ENCODE data around the gene DSCAML1.

Gene DSCAML1

DNA sequence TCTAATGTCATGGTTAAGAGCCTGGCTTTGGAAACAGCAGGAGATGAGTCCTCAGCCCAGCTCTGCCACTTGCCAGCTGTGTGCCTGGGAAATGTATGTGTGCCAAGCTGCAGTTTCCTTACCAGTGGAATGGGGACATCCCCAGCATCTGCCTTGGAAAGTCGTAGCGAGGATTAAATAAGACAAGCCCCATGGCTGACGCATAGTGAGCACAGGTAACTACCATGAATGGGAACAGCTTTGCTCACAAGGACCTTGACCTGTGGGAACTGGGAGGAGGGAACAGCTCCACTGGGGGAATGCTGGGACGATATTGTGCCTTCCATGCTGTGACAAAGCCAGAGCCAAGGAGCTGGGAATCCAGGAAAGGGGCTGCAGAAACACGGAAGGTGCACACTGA, 2.6 kb upstream of the DSCAML1 start:
- H3K27me3 ChIP-seq (ENCODE audit: insufficient read depth, low read length): 0 out of 2 replicates have a peak, but pooled peaks cover 3% of the 10 kb centered on the region
- H3F3A ChIP-seq (ENCODE audit: insufficient read depth, low read length): no peaks in the 10 kb centered on the region
- no peak overlapping the region for H2AFZ ChIP-seq (ENCODE audit: low read length)
- no peaks in the 10 kb centered on the region for H3K36me3 ChIP-seq (ENCODE audit: insufficient read depth, low read length)
- H3K9me3 ChIP-seq (ENCODE audit: low read length): no peaks in the 10 kb centered on the region
- no peak overlapping the region for H3K4me2 ChIP-seq (ENCODE audit: low read length)
- no peak overlapping the region for H3K27ac ChIP-seq (ENCODE audit: low read depth, low read length, poor library complexity, severe bottlenecking)
- H3K79me2 ChIP-seq (ENCODE audit: insufficient read depth, low read length): no peaks in the 10 kb centered on the region
- no peaks in the 10 kb centered on the region for H4K20me1 ChIP-seq (ENCODE audit: insufficient read depth, low read length)
- H3K9ac ChIP-seq (ENCODE audit: low read length): no peak overlapping the region
- no peak overlapping the region for H3K4me3 ChIP-seq (ENCODE audit: low read depth, low read length, poor library complexity, severe bottlenecking)
- H3K9me2 ChIP-seq (ENCODE audit: low read depth, low read length): no peaks in the 10 kb centered on the region
- TF ChIP-seq, protein P1, sequence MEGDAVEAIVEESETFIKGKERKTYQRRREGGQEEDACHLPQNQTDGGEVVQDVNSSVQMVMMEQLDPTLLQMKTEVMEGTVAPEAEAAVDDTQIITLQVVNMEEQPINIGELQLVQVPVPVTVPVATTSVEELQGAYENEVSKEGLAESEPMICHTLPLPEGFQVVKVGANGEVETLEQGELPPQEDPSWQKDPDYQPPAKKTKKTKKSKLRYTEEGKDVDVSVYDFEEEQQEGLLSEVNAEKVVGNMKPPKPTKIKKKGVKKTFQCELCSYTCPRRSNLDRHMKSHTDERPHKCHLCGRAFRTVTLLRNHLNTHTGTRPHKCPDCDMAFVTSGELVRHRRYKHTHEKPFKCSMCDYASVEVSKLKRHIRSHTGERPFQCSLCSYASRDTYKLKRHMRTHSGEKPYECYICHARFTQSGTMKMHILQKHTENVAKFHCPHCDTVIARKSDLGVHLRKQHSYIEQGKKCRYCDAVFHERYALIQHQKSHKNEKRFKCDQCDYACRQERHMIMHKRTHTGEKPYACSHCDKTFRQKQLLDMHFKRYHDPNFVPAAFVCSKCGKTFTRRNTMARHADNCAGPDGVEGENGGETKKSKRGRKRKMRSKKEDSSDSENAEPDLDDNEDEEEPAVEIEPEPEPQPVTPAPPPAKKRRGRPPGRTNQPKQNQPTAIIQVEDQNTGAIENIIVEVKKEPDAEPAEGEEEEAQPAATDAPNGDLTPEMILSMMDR (IDR thresholded peaks at IDR 0.05; ENCODE audit: low read length): no peak
- TF ChIP-seq EZH2 (IDR thresholded peaks at IDR 0.05; ENCODE audit: borderline replicate concordance, low read length): no peak
- H3K4me1 ChIP-seq (ENCODE audit: insufficient read depth, low read length, severe bottlenecking): no peaks in the 10 kb centered on the region

DNA sequence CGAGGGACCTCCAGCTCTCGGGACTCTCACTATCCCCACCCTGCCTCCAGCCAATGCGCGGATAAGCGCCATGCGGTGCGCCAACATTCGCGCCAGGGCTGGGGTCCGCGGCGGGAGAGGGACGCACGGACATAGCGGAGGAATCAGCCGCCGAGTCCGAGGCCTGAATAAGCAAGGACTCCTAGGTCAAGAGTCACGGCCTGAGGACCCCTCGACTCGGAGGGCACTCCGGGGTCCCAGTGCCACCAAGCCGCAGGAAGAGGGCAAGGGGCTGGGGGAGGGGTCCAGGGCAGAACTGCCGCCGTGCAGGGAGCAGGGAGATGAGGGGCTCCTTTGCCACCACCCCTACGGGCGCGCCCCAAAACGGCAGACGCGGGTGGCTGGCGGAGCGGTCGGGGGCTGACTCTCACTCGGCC, 552 bp downstream of the DSCAML1 start:
- H3K9me2 ChIP-seq (ENCODE audit: low read depth, low read length): no peaks in the 10 kb centered on the region
- H3K4me3 ChIP-seq (ENCODE audit: low read depth, low read length, poor library complexity, severe bottlenecking): no peak overlapping the region
- H3K4me2 ChIP-seq (ENCODE audit: low read length): no peak overlapping the region
- no peaks in the 10 kb centered on the region for H3K79me2 ChIP-seq (ENCODE audit: insufficient read depth, low read length)
- H3K9ac ChIP-seq (ENCODE audit: low read length): no peak overlapping the region
- H4K20me1 ChIP-seq (ENCODE audit: insufficient read depth, low read length): no peaks in the 10 kb centered on the region
- H2AFZ ChIP-seq (ENCODE audit: low read length): no peak overlapping the region
- TF ChIP-seq, protein P1 (IDR thresholded peaks at IDR 0.05; ENCODE audit: low read length): no peak
- no peak for TF ChIP-seq EZH2 (IDR thresholded peaks at IDR 0.05; ENCODE audit: borderline replicate concordance, low read length)
- no peaks in the 10 kb centered on the region for H3F3A ChIP-seq (ENCODE audit: insufficient read depth, low read length)
- no peaks in the 10 kb centered on the region for H3K4me1 ChIP-seq (ENCODE audit: insufficient read depth, low read length, severe bottlenecking)
- H3K9me3 ChIP-seq (ENCODE audit: low read length): no peaks in the 10 kb centered on the region
- H3K27ac ChIP-seq (ENCODE audit: low read depth, low read length, poor library complexity, severe bottlenecking): no peak overlapping the region
- H3K36me3 ChIP-seq (ENCODE audit: insufficient read depth, low read length): no peaks in the 10 kb centered on the region
- no peaks in the 10 kb centered on the region for H3K27me3 ChIP-seq (ENCODE audit: insufficient read depth, low read length)

DNA sequence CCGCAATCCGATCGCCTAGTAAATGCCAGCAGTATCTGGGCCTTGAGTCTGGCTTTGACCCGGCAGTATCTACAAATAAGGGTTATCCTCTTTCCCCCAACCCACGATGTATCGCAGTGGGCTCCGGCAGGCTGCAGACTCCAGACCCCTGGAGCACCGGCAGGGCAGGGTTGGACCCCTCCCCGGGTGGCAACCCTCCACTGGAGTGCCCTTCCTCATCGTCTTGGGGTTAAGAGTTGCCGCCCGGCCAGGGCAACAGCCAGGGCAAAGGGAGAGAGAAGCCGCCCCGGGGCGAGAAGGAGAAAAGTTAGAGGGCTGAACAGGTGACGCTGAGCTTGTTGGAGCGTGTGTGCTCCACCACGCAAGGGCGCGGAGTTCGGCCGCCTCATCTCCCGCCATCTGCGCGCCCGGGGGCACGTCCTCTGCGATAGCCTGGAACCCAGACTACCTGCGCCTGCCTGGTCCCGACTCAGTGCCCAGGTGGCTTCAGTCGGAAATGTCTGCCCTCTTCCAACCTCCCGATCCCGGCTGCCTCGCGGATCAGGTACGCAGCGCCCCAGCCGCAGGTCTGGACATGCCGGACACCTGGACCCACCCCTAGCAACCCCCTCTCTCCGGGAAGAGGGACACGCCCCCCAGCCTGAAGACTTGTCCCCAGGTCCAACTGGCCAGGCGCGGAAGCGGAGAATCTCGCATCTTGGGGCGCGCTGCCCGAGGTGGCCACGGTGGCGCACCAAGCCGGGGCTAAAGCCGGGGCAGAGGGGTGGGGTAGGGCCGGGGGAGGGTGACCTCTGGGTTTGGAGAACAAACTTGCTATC, 1.2 kb downstream of the DSCAML1 start:
- Histone ChIP-seq H3K9me2 (ENCODE audit: low read depth, low read length) (no peaks in the 10 kb centered on the region), H3K4me2 (ENCODE audit: low read length) (no peak overlapping the region), H2AFZ (ENCODE audit: low read length) (no peak overlapping the region), H3F3A (ENCODE audit: insufficient read depth, low read length) (no peaks in the 10 kb centered on the region), H3K4me1 (ENCODE audit: insufficient read depth, low read length, severe bottlenecking) (no peaks in the 10 kb centered on the region), H3K27ac (ENCODE audit: low read depth, low read length, poor library complexity, severe bottlenecking) (no peak overlapping the region), H3K79me2 (ENCODE audit: insufficient read depth, low read length) (no peaks in the 10 kb centered on the region), H3K9ac (ENCODE audit: low read length) (no peak overlapping the region), H3K4me3 (ENCODE audit: low read depth, low read length, poor library complexity, severe bottlenecking) (no peak overlapping the region), H4K20me1 (ENCODE audit: insufficient read depth, low read length) (no peaks in the 10 kb centered on the region), H3K9me3 (ENCODE audit: low read length) (no peaks in the 10 kb centered on the region), H3K36me3 (ENCODE audit: insufficient read depth, low read length) (no peaks in the 10 kb centered on the region), H3K27me3 (ENCODE audit: insufficient read depth, low read length) (no peaks in the 10 kb centered on the region)
- TF ChIP-seq, protein P1 (IDR thresholded peaks at IDR 0.05; ENCODE audit: low read length): no peak
- TF ChIP-seq EZH2 (IDR thresholded peaks at IDR 0.05; ENCODE audit: borderline replicate concordance, low read length): no peak

Data from OCI-LY1 (cell line).